GM21526 (cell line): ENCODE data around the gene SMIM35.
"Not testable (repeated sequence)": the region's sequence is repeated elsewhere in the genome, so short reads cannot be mapped to it uniquely, and the experiment has no call there.

Source experiments
- ATAC-seq: cut with Tn5 transposase; IDR thresholded peaks from one replicate; pipeline ENCODE4 v1.9.1; 2021; ENCODE audit warnings: moderate library complexity; ENCODE audit not compliant: unreplicated experiment, low FRiP score

SMIM35 gene

GRCh38 chr11:117992620-117993019 is 94.1 kb downstream of the SMIM35 start:
- no peak for ATAC-seq

- ATAC-seq: no peak
These were observed 94.6 kb downstream of the SMIM35 start for GRCh38 chr11:117992136-117992535.

- no peak for ATAC-seq
These were observed 97.2 kb downstream of the SMIM35 start for GRCh38 chr11:117989351-117990102.

- ATAC-seq: peak; percentile 48
These were observed 99.7 kb downstream of the SMIM35 start for GRCh38 chr11:117986981-117987574.

- peak; percentile 80 for ATAC-seq
These were observed 100.5 kb downstream of the SMIM35 start, which contains the start of gene IL10RA for GRCh38 chr11:117985953-117986887. Gene IL10RA, plus strand, starts transcription at chr11:117986394. Its CDS starts 74 bp downstream, at chr11:117986468.

- no peak for ATAC-seq
These were observed 102.3 kb downstream of the SMIM35 start for GRCh38 chr11:117984476-117984875.

GRCh38 chr11:117983163-117983475 is 103.6 kb downstream of the SMIM35 start:
- no peak for ATAC-seq

- ATAC-seq: no peak
These were observed 106.0 kb downstream of the SMIM35 start for GRCh38 chr11:117980720-117981119.

GRCh38 chr11:117980280-117980679 is 106.5 kb downstream of the SMIM35 start:
- ATAC-seq: no peak

GRCh38 chr11:117979481-117980211 is 107.1 kb downstream of the SMIM35 start:
- no peak for ATAC-seq

GRCh38 chr11:117978991-117979390 is 107.8 kb downstream of the SMIM35 start:
- ATAC-seq: no peak

GRCh38 chr11:117978291-117978910 is 108.4 kb downstream of the SMIM35 start:
- ATAC-seq: not testable (repeated sequence)

- ATAC-seq: not testable (repeated sequence)
These were observed 109.0 kb downstream of the SMIM35 start for GRCh38 chr11:117977612-117978264.

GRCh38 chr11:117977029-117977428 is 109.7 kb downstream of the SMIM35 start:
- no peak for ATAC-seq

GRCh38 chr11:117976445-117976844 is 110.3 kb downstream of the SMIM35 start:
- ATAC-seq: no peak

- ATAC-seq: no peak
These were observed 113.3 kb downstream of the SMIM35 start for GRCh38 chr11:117973503-117973860.

GRCh38 chr11:117972629-117973502 is 113.9 kb downstream of the SMIM35 start:
- ATAC-seq: no peak

GRCh38 chr11:117972044-117972443 is 114.7 kb downstream of the SMIM35 start:
- no peak for ATAC-seq
